A673 (cell line): ENCODE results near the gene APBA3.

Source experiments
- EZH2 ChIP-seq: fragments of 200-600 bp; sonication (generic); IDR thresholded peaks from 2 replicates; pipeline ENCODE4 v1.6.1; 2017; ENCODE audit warnings: borderline replicate concordance, low read depth, mild to moderate bottlenecking, mixed read lengths, antibody characterized with exemption, low read length; ENCODE audit not compliant: poor library complexity, severe bottlenecking
- TF ChIP-seq, protein P1 (sequence below): fragments of 300-800, 200-600 bp; sonication (generic); conservative IDR thresholded peaks from 2 replicates; pipeline ENCODE4 v1.5.1; 2017; ENCODE audit warnings: low read depth, mild to moderate bottlenecking, antibody characterized with exemption, low read length, moderate library complexity, mixed read lengths

DNA sequence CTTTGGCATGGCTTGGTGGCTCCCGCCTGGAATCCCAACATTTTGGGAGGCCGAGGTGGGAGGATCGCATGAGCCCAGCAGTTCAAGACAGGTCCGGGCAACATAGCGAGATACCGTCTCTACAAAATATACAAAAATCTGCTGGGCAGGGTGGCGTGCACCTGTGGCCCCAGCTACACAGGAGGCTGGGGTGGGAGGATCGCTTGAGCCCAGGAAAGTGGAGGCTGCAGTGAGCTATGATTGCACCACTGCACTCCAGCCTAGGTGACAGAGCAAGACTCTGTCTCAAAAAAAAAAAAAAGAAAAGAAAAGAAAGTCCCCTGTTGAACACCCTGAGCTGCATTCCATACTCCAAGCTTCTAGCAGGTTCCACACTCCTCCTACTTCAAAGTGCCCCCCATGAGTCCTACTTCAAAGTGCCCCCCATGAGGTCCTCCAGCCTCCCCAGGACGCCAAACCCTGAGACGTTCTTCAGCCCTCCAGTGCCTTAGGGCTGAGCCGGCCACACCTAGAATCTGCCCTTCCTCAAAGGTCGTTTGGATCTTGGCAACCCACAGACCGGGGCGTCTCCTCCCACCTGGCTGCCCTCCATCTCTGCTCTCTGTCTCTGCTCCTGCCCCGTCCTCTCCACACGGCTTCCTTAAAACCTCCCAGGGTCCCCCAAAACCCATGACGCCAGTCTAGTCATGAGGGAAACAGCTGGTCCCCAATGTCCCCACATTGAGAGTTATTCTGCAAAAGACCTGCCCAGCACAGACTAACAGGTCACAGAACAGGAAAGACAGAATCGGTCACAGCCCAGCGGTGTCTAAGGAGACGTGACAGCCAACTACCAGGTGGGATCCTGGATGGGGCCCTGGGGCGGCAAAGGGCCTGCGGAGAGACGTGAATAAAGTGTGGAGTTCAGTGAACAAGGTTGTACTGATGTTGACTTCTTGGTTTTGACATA lies 48.6 kb downstream of the APBA3 start:
- TF ChIP-seq, protein P1, sequence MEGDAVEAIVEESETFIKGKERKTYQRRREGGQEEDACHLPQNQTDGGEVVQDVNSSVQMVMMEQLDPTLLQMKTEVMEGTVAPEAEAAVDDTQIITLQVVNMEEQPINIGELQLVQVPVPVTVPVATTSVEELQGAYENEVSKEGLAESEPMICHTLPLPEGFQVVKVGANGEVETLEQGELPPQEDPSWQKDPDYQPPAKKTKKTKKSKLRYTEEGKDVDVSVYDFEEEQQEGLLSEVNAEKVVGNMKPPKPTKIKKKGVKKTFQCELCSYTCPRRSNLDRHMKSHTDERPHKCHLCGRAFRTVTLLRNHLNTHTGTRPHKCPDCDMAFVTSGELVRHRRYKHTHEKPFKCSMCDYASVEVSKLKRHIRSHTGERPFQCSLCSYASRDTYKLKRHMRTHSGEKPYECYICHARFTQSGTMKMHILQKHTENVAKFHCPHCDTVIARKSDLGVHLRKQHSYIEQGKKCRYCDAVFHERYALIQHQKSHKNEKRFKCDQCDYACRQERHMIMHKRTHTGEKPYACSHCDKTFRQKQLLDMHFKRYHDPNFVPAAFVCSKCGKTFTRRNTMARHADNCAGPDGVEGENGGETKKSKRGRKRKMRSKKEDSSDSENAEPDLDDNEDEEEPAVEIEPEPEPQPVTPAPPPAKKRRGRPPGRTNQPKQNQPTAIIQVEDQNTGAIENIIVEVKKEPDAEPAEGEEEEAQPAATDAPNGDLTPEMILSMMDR = no peak
- TF ChIP-seq EZH2 = no peak
